Liver (tissue), 3 donors: ENCODE measurements around the gene PRKAR1B.

Experiments
- HNF4A ChIP-seq, 2 donors: conservative IDR thresholded peaks; 2 replicates each; pipeline ENCODE4 v1.6.1; 2016; ENCODE audit warnings: antibody characterized with exemption in 2 of 2, mild to moderate bottlenecking in 2 of 2
- JUND ChIP-seq, 2 donors: IDR thresholded peaks; 2 replicates each; pipeline ENCODE4 v1.6.1; 2016; ENCODE audit warnings: antibody characterized with exemption in 2 of 2
- NR2F2 ChIP-seq: IDR thresholded peaks from 2 replicates; pipeline ENCODE4 v1.6.1; 2016; ENCODE audit warnings: antibody characterized with exemption
- TAF1 ChIP-seq: conservative IDR thresholded peaks from 2 replicates; pipeline ENCODE4 v1.6.1; 2016; ENCODE audit warnings: antibody characterized with exemption, mild to moderate bottlenecking
- TF ChIP-seq, protein P1 (sequence below): IDR thresholded peaks from 2 replicates; pipeline ENCODE4 v1.6.1; 2016; ENCODE audit warnings: antibody characterized with exemption
- TF ChIP-seq, protein P2 (sequence below): fragments of 150-350 bp; IDR thresholded peaks from 2 replicates; pipeline ENCODE4 v1.5.1; 2017; ENCODE audit warnings: improper control_type of control experiment, low read depth, low read length; ENCODE audit not compliant: missing input control
- donor health status: healthy.
- donor health status: healthy.

DNA sequence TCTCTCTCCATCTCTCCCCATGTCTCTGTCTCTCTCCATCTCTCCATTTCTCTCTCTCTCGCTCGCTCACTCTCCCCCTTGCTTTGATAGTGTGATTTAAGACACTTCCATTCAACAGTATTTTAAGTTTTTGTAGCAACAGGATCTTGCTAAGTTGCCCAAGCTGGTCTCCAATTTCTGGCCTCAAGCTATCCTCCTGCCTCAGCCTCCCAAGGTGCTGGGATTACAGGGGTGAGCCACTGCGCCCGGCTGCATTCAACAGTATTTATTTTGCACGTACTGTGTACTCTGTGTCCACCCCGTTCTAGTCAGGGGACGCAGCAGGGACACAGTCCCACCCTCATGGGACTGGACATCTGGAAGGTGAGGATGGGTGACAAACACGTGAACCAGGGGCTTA is 193.0 kb downstream of the PRKAR1B start:
- TF ChIP-seq HNF4A (conservative IDR thresholded peaks at IDR 0.05) (no peak), TAF1 (no peak), NR2F2 (no peak), JUND (IDR thresholded peaks at IDR 0.05) (no peak)
- TF ChIP-seq, protein P1, sequence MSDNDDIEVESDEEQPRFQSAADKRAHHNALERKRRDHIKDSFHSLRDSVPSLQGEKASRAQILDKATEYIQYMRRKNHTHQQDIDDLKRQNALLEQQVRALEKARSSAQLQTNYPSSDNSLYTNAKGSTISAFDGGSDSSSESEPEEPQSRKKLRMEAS = no peak
- TF ChIP-seq, protein P2, sequence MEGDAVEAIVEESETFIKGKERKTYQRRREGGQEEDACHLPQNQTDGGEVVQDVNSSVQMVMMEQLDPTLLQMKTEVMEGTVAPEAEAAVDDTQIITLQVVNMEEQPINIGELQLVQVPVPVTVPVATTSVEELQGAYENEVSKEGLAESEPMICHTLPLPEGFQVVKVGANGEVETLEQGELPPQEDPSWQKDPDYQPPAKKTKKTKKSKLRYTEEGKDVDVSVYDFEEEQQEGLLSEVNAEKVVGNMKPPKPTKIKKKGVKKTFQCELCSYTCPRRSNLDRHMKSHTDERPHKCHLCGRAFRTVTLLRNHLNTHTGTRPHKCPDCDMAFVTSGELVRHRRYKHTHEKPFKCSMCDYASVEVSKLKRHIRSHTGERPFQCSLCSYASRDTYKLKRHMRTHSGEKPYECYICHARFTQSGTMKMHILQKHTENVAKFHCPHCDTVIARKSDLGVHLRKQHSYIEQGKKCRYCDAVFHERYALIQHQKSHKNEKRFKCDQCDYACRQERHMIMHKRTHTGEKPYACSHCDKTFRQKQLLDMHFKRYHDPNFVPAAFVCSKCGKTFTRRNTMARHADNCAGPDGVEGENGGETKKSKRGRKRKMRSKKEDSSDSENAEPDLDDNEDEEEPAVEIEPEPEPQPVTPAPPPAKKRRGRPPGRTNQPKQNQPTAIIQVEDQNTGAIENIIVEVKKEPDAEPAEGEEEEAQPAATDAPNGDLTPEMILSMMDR = no peak
